Ovary (tissue), 3 donors: ENCODE data around the gene RARRES1.

Experiments used
- CTCF ChIP-seq, 3 donors: fragments of 450-650 bp in 2 of 3; fragments of 200-600 bp in 1 of 3; IDR thresholded peaks; one replicate each; pipeline versions ENCODE4 v1.5.1 to v1.8.0; 2016 to 2022; ENCODE audit warnings: antibody characterized with exemption in 3 of 3, mild to moderate bottlenecking in 1 of 3
- EP300 ChIP-seq: sonication (generic); formaldehyde crosslinking; IDR thresholded peaks from one replicate; pipeline ENCODE4 v1.6.1; 2017; ENCODE audit warnings: antibody characterized with exemption
- donor health status: DM: no; HTN: no; CAD: no.

GRCh38 chr3:158710601-158711000 lies 21.7 kb downstream of the RARRES1 start:
- TF ChIP-seq CTCF (IDR thresholded peaks at IDR 0.05) (no peak), EP300 (no peak)
